ENCODE data around the gene KIRREL3.

KIRREL3 gene

GRCh38 chr11:126474220-126474619 is 526.4 kb downstream of the KIRREL3 start:
- H4K20me1 ChIP-seq (ENCODE audit: insufficient read depth, low read length): no peaks in the 10 kb centered on the region
- no peak overlapping the region for H3K4me2 ChIP-seq (ENCODE audit: low read length)
- no peaks in the 10 kb centered on the region for H3K9me3 ChIP-seq (ENCODE audit: insufficient read depth, low read length)
- no peak overlapping the region for H2AFZ ChIP-seq (ENCODE audit: low read depth, low read length)
- no peak overlapping the region for H3K27ac ChIP-seq (ENCODE audit: low read length)
- no peaks in the 10 kb centered on the region for H3K4me1 ChIP-seq (ENCODE audit: low read length)
- H3K4me3 ChIP-seq (ENCODE audit: low read length): no peak overlapping the region
- H3K79me2 ChIP-seq (ENCODE audit: low read length): no peaks in the 10 kb centered on the region
- TF ChIP-seq CTCF (IDR thresholded peaks at IDR 0.05; ENCODE audit: low read depth, low read length) (no peak), EZH2phosphoT487 (IDR thresholded peaks at IDR 0.05; ENCODE audit: low read depth) (no peak)
- 0 out of 2 replicates have a peak, but pooled peaks cover 4% of the 10 kb centered on the region for H3K27me3 ChIP-seq (ENCODE audit: low read depth, low read length)
- no peaks in the 10 kb centered on the region for H3K36me3 ChIP-seq (replicated peaks; ENCODE audit: low read depth, low read length)
- no peak overlapping the region for H3K9ac ChIP-seq (ENCODE audit: low read length)

GRCh38 chr11:126473269-126473668 is 527.3 kb downstream of the KIRREL3 start:
- Histone ChIP-seq H3K36me3 (replicated peaks; ENCODE audit: low read depth, low read length) (no peaks in the 10 kb centered on the region), H3K27me3 (ENCODE audit: low read depth, low read length) (0 out of 2 replicates have a peak, but pooled peaks cover 4% of the 10 kb centered on the region), H3K27ac (ENCODE audit: low read length) (no peak overlapping the region), H3K79me2 (ENCODE audit: low read length) (no peaks in the 10 kb centered on the region), H3K9ac (ENCODE audit: low read length) (no peak overlapping the region), H3K4me1 (ENCODE audit: low read length) (peaks cover under 1% of the 10 kb centered on the region; the same call in 1 of the 2 replicates), H2AFZ (ENCODE audit: low read depth, low read length) (no peak overlapping the region), H3K9me3 (ENCODE audit: insufficient read depth, low read length) (no peaks in the 10 kb centered on the region), H3K4me3 (ENCODE audit: low read length) (no peak overlapping the region), H4K20me1 (ENCODE audit: insufficient read depth, low read length) (no peaks in the 10 kb centered on the region), H3K4me2 (ENCODE audit: low read length) (no peak overlapping the region)
- TF ChIP-seq CTCF (IDR thresholded peaks at IDR 0.05; ENCODE audit: low read depth, low read length): no peak
- no peak for TF ChIP-seq EZH2phosphoT487 (IDR thresholded peaks at IDR 0.05; ENCODE audit: low read depth)

GRCh38 chr11:126469311-126469710 is 531.3 kb downstream of the KIRREL3 start:
- H3K79me2 ChIP-seq (ENCODE audit: low read length): no peaks in the 10 kb centered on the region
- no peaks in the 10 kb centered on the region for H4K20me1 ChIP-seq (ENCODE audit: insufficient read depth, low read length)
- peaks cover 18% of the 10 kb centered on the region for H3K27me3 ChIP-seq (ENCODE audit: low read depth, low read length)
- no peak overlapping the region for H3K27ac ChIP-seq (ENCODE audit: low read length)
- no peaks in the 10 kb centered on the region for H3K9me3 ChIP-seq (ENCODE audit: insufficient read depth, low read length)
- H2AFZ ChIP-seq (ENCODE audit: low read depth, low read length): no peak overlapping the region
- no peaks in the 10 kb centered on the region for H3K36me3 ChIP-seq (replicated peaks; ENCODE audit: low read depth, low read length)
- H3K4me2 ChIP-seq (ENCODE audit: low read length): no peak overlapping the region
- no peak for TF ChIP-seq CTCF (IDR thresholded peaks at IDR 0.05; ENCODE audit: low read depth, low read length)
- H3K4me3 ChIP-seq (ENCODE audit: low read length): no peak overlapping the region
- H3K9ac ChIP-seq (ENCODE audit: low read length): no peak overlapping the region
- H3K4me1 ChIP-seq (ENCODE audit: low read length): peaks cover 39% of the 10 kb centered on the region

GRCh38 chr11:126468102-126468521 is 532.5 kb downstream of the KIRREL3 start:
- peaks cover 39% of the 10 kb centered on the region for H3K4me1 ChIP-seq (ENCODE audit: low read length)
- H3K9me3 ChIP-seq (ENCODE audit: insufficient read depth, low read length): no peaks in the 10 kb centered on the region
- peak overlapping the region; percentile 8; the same call in 1 of the 2 replicates for H3K4me2 ChIP-seq (ENCODE audit: low read length)
- H3K79me2 ChIP-seq (ENCODE audit: low read length): no peaks in the 10 kb centered on the region
- no peak for TF ChIP-seq CTCF (IDR thresholded peaks at IDR 0.05; ENCODE audit: low read depth, low read length)
- no peak for TF ChIP-seq EZH2phosphoT487 (IDR thresholded peaks at IDR 0.05; ENCODE audit: low read depth)
- H3K27me3 ChIP-seq (ENCODE audit: low read depth, low read length): peaks cover 21% of the 10 kb centered on the region
- H2AFZ ChIP-seq (ENCODE audit: low read depth, low read length): no peak overlapping the region
- H3K27ac ChIP-seq (ENCODE audit: low read length): no peak overlapping the region
- H3K4me3 ChIP-seq (ENCODE audit: low read length): no peak overlapping the region
- no peaks in the 10 kb centered on the region for H3K36me3 ChIP-seq (replicated peaks; ENCODE audit: low read depth, low read length)
- no peaks in the 10 kb centered on the region for H4K20me1 ChIP-seq (ENCODE audit: insufficient read depth, low read length)
- H3K9ac ChIP-seq (ENCODE audit: low read length): no peak overlapping the region
